Adrenal gland (tissue), 5 donors: ENCODE data around the gene CPN2.

ENCODE experiments used
- POLR2A ChIP-seq, 2 donors: fragments of 450-650 bp; IDR thresholded peaks; one replicate each; pipeline ENCODE4 v1.6.1; 2017; ENCODE audit warnings: antibody characterized with exemption in 2 of 2, mild to moderate bottlenecking in 2 of 2, moderate library complexity in 1 of 2
- TF ChIP-seq, protein P1 (sequence below), 6 experiments: fragments of 450-650 bp in 4 of 6; fragments of 200-600 bp in 2 of 6; sonication (generic) in 1 of 6; IDR thresholded peaks; 1 replicate in 5 of 6; 2 replicates in 1 of 6; pipeline versions ENCODE4 v1.5.1 to v1.8.0; 2016 to 2021; ENCODE audit warnings: antibody characterized with exemption in 6 of 6, mild to moderate bottlenecking in 2 of 6, moderate library complexity in 1 of 6
- donor health status: DM: no; HTN: no; CAD: no.

DNA sequence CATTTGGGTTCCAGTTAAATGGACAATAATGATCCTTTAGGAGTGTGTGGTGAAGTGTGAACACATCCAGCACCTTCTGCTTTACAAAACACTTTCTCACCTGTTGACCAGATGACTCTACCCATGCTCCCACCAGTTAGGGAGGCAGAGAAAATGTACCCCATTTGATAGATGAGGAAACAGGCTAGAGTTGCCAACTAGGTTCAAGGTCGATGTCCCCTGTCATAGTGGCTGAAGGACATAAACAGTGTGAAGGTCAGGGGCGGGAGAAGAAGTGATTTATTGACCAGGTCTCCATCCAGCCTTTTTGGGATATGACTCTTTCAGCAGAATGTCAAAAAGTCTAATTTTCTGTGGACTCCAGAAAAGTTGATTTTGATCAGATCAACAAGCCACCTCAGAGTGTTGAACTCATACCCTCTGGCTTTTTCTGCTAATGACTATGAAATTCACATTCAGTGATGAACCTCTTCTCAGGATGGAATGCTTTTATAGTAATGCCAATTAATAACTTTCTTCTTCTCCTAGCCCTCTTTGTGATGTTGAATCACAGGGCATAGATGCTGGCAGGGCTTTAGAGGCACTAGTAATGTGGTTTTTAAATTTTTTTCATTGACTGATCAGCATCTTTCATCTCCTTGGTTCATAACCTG, 57.5 kb downstream of the CPN2 start:
- TF ChIP-seq, protein P1, sequence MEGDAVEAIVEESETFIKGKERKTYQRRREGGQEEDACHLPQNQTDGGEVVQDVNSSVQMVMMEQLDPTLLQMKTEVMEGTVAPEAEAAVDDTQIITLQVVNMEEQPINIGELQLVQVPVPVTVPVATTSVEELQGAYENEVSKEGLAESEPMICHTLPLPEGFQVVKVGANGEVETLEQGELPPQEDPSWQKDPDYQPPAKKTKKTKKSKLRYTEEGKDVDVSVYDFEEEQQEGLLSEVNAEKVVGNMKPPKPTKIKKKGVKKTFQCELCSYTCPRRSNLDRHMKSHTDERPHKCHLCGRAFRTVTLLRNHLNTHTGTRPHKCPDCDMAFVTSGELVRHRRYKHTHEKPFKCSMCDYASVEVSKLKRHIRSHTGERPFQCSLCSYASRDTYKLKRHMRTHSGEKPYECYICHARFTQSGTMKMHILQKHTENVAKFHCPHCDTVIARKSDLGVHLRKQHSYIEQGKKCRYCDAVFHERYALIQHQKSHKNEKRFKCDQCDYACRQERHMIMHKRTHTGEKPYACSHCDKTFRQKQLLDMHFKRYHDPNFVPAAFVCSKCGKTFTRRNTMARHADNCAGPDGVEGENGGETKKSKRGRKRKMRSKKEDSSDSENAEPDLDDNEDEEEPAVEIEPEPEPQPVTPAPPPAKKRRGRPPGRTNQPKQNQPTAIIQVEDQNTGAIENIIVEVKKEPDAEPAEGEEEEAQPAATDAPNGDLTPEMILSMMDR (IDR thresholded peaks at IDR 0.05), result no peak
- no peak for TF ChIP-seq POLR2A (IDR thresholded peaks at IDR 0.05)
